CD14-positive monocyte (primary cell): Measurements from ENCODE around the gene SETBP1. TPM values are rescaled to one million over a fixed set of nuclear protein-coding genes. Genes with fewer than 3 reads are reported as not detected.

Experiments used
- DNase-seq, 3 donors: peaks; one replicate each; pipeline ENCODE4 v3.0.0-alpha.2; 2011 to 2022
- H2AFZ ChIP-seq: 2 replicates; pipeline ENCODE4 v1.6.0; 2012; ENCODE audit warnings: mild to moderate bottlenecking, low read depth, low read length, inconsistent platforms; ENCODE audit not compliant: insufficient read depth, poor library complexity, severe bottlenecking
- H3K27ac ChIP-seq, 2 donors: 1 replicate in 1 of 2; 2 replicates in 1 of 2; pipeline ENCODE4 v1.5.1; 2012 to 2013; ENCODE audit warnings: low read length in 2 of 2, control low read depth in 1 of 2, inconsistent platforms in 1 of 2, low read depth in 1 of 2, mild to moderate bottlenecking in 1 of 2
- H3K27me3 ChIP-seq, 2 donors: one replicate each; pipeline versions ENCODE4 v1.6.0 to v1.6.1; 2011 to 2013; ENCODE audit warnings: low read length in 2 of 2; ENCODE audit not compliant: control insufficient read depth in 2 of 2, insufficient read depth in 2 of 2
- H3K36me3 ChIP-seq, 2 donors: replicated peaks in 1 of 2; 1 replicate in 1 of 2; 2 replicates in 1 of 2; pipeline versions ENCODE4 v1.5.1 to v1.6.1; 2012 to 2013; ENCODE audit warnings: low read length in 2 of 2, control low read depth in 1 of 2, inconsistent platforms in 1 of 2, mild to moderate bottlenecking in 1 of 2; ENCODE audit not compliant: insufficient read depth in 2 of 2, control insufficient read depth in 1 of 2
- H3K4me1 ChIP-seq, 2 donors: 1 replicate in 1 of 2; 2 replicates in 1 of 2; pipeline versions ENCODE4 v1.5.1 to v1.6.1; 2012 to 2013; ENCODE audit warnings: low read length in 2 of 2, control low read depth in 1 of 2, inconsistent platforms in 1 of 2, mild to moderate bottlenecking in 1 of 2, moderate library complexity in 1 of 2; ENCODE audit not compliant: insufficient read depth in 2 of 2, control insufficient read depth in 1 of 2
- H3K4me2 ChIP-seq: replicated peaks from 2 replicates; pipeline ENCODE3; 2012; ENCODE audit warnings: low read length, moderate library complexity, mild to moderate bottlenecking; ENCODE audit not compliant: poor library complexity, severe bottlenecking; ENCODE audit errors: extremely low read depth
- H3K4me3 ChIP-seq, 3 experiments: fragments of 200-600 bp in 1 of 3; sonication (generic) in 1 of 3; replicated peaks in 1 of 3; 1 replicate in 2 of 3; 2 replicates in 1 of 3; pipeline ENCODE4 v1.5.1; 2011 to 2013; ENCODE audit warnings: low read length in 3 of 3, mild to moderate bottlenecking in 3 of 3, control low read depth in 2 of 3, low read depth in 2 of 3, inconsistent platforms in 1 of 3, moderate library complexity in 1 of 3
- H3K79me2 ChIP-seq: 2 replicates; pipeline ENCODE4 v1.6.0; 2012; ENCODE audit warnings: mild to moderate bottlenecking, control low read depth, inconsistent platforms, low read length, moderate library complexity; ENCODE audit not compliant: insufficient read depth
- H3K9ac ChIP-seq: 2 replicates; pipeline ENCODE4 v1.6.0; 2017; ENCODE audit warnings: low read length, mild to moderate bottlenecking; ENCODE audit not compliant: insufficient read depth, poor library complexity, severe bottlenecking
- H3K9me3 ChIP-seq, 2 donors: replicated peaks in 1 of 2; 1 replicate in 1 of 2; 2 replicates in 1 of 2; pipeline versions ENCODE4 v1.5.1 to v1.6.1; 2012 to 2013; ENCODE audit warnings: low read length in 2 of 2, control low read depth in 1 of 2; ENCODE audit not compliant: control insufficient read depth in 1 of 2, insufficient read depth in 1 of 2
- H4K20me1 ChIP-seq: 2 replicates; pipeline ENCODE4 v1.6.0; 2012; ENCODE audit warnings: mild to moderate bottlenecking, low read length, control low read depth, moderate library complexity; ENCODE audit not compliant: insufficient read depth
- H3K27ac Mint-ChIP-seq, 7 donors: one replicate each; pipeline ENCODE4 v1.8.0; 2020; ENCODE audit warnings: mild to moderate bottlenecking in 7 of 7, mixed read lengths in 7 of 7, moderate library complexity in 6 of 7, inconsistent platforms in 2 of 7
- H3K27me3 Mint-ChIP-seq, 3 donors: one replicate each; pipeline ENCODE4 v1.8.0; 2021 to 2022; ENCODE audit warnings: low read depth in 3 of 3, mild to moderate bottlenecking in 3 of 3, mixed read lengths in 3 of 3, moderate library complexity in 3 of 3, inconsistent platforms in 1 of 3
- H3K36me3 Mint-ChIP-seq, 2 donors: one replicate each; pipeline ENCODE4 v1.8.0; 2020; ENCODE audit warnings: mixed read lengths in 2 of 2, inconsistent platforms in 1 of 2, mild to moderate bottlenecking in 1 of 2
- H3K4me1 Mint-ChIP-seq: one replicate; pipeline ENCODE4 v1.8.0; 2020; ENCODE audit warnings: mild to moderate bottlenecking, mixed read lengths
- H3K4me3 Mint-ChIP-seq, 2 donors: one replicate each; pipeline ENCODE4 v1.8.0; 2020; ENCODE audit warnings: mild to moderate bottlenecking in 2 of 2, mixed read lengths in 2 of 2, moderate library complexity in 1 of 2
- H3K9me3 Mint-ChIP-seq, 7 donors: one replicate each; pipeline ENCODE4 v1.8.0; 2020 to 2022; ENCODE audit warnings: mixed read lengths in 7 of 7, mild to moderate bottlenecking in 6 of 7, moderate library complexity in 6 of 7, inconsistent platforms in 2 of 7
- CTCF ChIP-seq: fragments of 200-600 bp; IDR thresholded peaks from one replicate; pipeline ENCODE4 v1.8.0; 2022; ENCODE audit warnings: antibody characterized with exemption, mild to moderate bottlenecking
- WGBS: methylation state at CpG from one replicate; pipeline ENCODE4 v1.1.5; 2013; ENCODE audit warnings: missing lambda C conversion rate; ENCODE audit not compliant: insufficient coverage; 5-methylcytosine and 5-hydroxymethylcytosine counted together
- intact Hi-C, 2 donors: fragments of 100-400 bp; cut with micrococcal nuclease; formaldehyde crosslinking; loops; one replicate each; pipeline versions ENCODE4 v1.15.0 to v1.15.1; 2023
- polyA plus RNA-seq, 3 donors: library from polyadenylated mRNA; depleted of rRNA in 1 of 3; unstranded in 2 of 3; stranded (reverse) in 1 of 3; fragments of 300-500 nt in 2 of 3; fragments of >200 nt in 1 of 3; fragmentation: Illumina TruSeq in 2 of 3; gene quantifications; 1 replicate in 2 of 3; 2 replicates in 1 of 3; pipeline ENCODE4 v1.2.3, GENCODE V29; 2012 to 2021

SETBP1 gene
- polyA plus RNA-seq, 3 donors, result 0.01 to 1.2 TPM; not detected in 1

DNA sequence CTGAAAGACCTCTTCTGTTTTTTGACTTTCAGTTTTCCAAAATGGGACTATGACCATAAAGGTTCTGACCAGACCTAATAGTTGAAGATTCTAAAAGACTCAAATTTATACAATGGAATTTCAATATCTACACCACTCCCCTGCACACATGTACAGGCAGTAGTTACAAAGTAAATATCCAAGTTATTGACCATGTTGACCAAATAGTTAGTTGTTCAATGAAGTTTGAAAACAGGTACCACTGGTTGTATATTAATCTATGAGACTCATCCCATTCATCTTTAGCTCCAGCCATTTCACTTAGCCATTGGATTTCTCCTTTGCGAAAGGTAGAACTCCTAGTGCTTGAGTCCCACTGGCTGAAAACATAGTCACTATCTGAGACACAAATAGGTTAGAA is 277.4 kb downstream of the SETBP1 start:
- no peak overlapping the region for H2AFZ ChIP-seq
- Mint-ChIP-seq H3K4me1 (peaks cover 7% of the 10 kb centered on the region), H3K36me3 (no peaks in the 10 kb centered on the region), H3K4me3 (no peak overlapping the region), H3K27ac (no peak overlapping the region), H3K9me3 (peaks cover 0 to 2% (median 0%) of the 10 kb centered on the region in 7 donors), H3K27me3 (peaks cover 0 to 2% (median 2%) of the 10 kb centered on the region in 3 donors)
- no peak overlapping the region for H3K9ac ChIP-seq
- H3K4me3 ChIP-seq, result no peak overlapping the region
- no peaks in the 10 kb centered on the region for H3K79me2 ChIP-seq
- H3K27me3 ChIP-seq, result no peaks in the 10 kb centered on the region
- no CpG with 5 or more reads among the region's 1 CpG for WGBS
- H3K36me3 ChIP-seq, result no peaks in the 10 kb centered on the region
- no peak for TF ChIP-seq CTCF
- DNase-seq, result no peak
- H3K9me3 ChIP-seq, result no peaks in the 10 kb centered on the region
- H3K4me2 ChIP-seq, result no peak overlapping the region
- H3K27ac ChIP-seq, result no peak overlapping the region
- no peaks in the 10 kb centered on the region for H4K20me1 ChIP-seq
- H3K4me1 ChIP-seq, result no peaks in the 10 kb centered on the region
- intact Hi-C loops, result no loop called here

DNA sequence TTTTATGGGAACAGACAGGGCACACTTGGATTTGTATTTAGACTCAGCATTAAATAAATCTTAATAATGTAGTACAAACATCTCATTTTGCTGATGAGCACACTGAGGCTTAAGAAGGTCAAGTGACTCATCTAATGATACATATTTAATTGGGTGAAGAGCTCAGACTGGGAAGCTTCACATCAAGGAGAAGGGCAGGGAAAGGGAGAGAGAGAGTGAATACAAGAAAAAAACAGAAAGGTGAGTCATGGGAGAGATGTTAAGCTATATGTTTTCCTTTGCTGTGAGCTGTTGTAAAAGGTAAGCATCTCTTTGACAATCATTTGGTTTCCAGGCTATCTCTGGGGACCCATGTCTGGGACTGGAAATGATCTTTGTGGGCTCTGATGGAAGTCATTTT is 277.8 kb downstream of the SETBP1 start:
- Mint-ChIP-seq H3K9me3 (peaks cover 0 to 2% (median 0%) of the 10 kb centered on the region in 7 donors), H3K27me3 (peaks cover 0 to 2% (median 2%) of the 10 kb centered on the region in 3 donors), H3K4me1 (peaks cover 7% of the 10 kb centered on the region), H3K4me3 (no peak overlapping the region), H3K27ac (no peak overlapping the region), H3K36me3 (no peaks in the 10 kb centered on the region)
- no peak overlapping the region for H3K27ac ChIP-seq
- DNase-seq, result no peak
- H3K4me2 ChIP-seq, result no peak overlapping the region
- intact Hi-C loops, result no loop called here
- H3K9ac ChIP-seq, result no peak overlapping the region
- no peaks in the 10 kb centered on the region for H3K4me1 ChIP-seq
- no peaks in the 10 kb centered on the region for H3K27me3 ChIP-seq
- no peak overlapping the region for H3K4me3 ChIP-seq
- H3K9me3 ChIP-seq, result no peaks in the 10 kb centered on the region
- no peak for TF ChIP-seq CTCF
- no peaks in the 10 kb centered on the region for H3K36me3 ChIP-seq
- H3K79me2 ChIP-seq, result no peaks in the 10 kb centered on the region
- H4K20me1 ChIP-seq, result no peaks in the 10 kb centered on the region
- no peak overlapping the region for H2AFZ ChIP-seq
